Adrenal gland (tissue), 12 donors: ENCODE data around the gene ETFA. TPM values are rescaled to one million over a fixed set of nuclear protein-coding genes. Genes with fewer than 3 reads are reported as not detected.

Source experiments
- DNase-seq, 7 donors: peaks; one replicate each; pipeline ENCODE4 v3.0.0-alpha.2; 2019 to 2020
- H3K27ac ChIP-seq, 5 donors: fragments of 200-600 bp; sonication (generic) in 4 of 5; 1 replicate in 3 of 5; 2 replicates in 2 of 5; pipeline versions ENCODE4 v1.5.1 to v1.8.0; 2016 to 2020; ENCODE audit warnings: mild to moderate bottlenecking in 1 of 5
- H3K27me3 ChIP-seq: fragments of 200-600 bp; 2 replicates; pipeline ENCODE4 v1.8.0; 2021
- H3K36me3 ChIP-seq, 2 donors: fragments of 200-600 bp; replicated peaks in 1 of 2; 1 replicate in 1 of 2; 2 replicates in 1 of 2; pipeline versions ENCODE4 v1.5.1 to v1.8.0; 2018 to 2022
- H3K4me1 ChIP-seq, 2 donors: fragments of 200-600 bp; replicated peaks in 1 of 2; 1 replicate in 1 of 2; 2 replicates in 1 of 2; pipeline versions ENCODE4 v1.5.1 to v1.8.0; 2018 to 2021
- H3K4me3 ChIP-seq, 4 donors: fragments of 200-600 bp; sonication (generic) in 3 of 4; one replicate each; pipeline ENCODE4 v1.5.1; 2016 to 2018
- H3K9me3 ChIP-seq, 3 donors: fragments of 200-600 bp; sonication (generic) in 1 of 3; replicated peaks in 1 of 3; 1 replicate in 2 of 3; 2 replicates in 1 of 3; pipeline versions ENCODE4 v1.5.1 to v1.8.0; 2016 to 2021
- POLR2A ChIP-seq, 2 donors: fragments of 450-650 bp; IDR thresholded peaks; one replicate each; pipeline ENCODE4 v1.6.1; 2017; ENCODE audit warnings: antibody characterized with exemption in 2 of 2, mild to moderate bottlenecking in 2 of 2, moderate library complexity in 1 of 2
- WGBS, 4 donors: extraction: QIAGEN DNeasy Blood & Tissue Kit in 2 of 4; methylation state at CpG; one replicate each; pipeline versions ENCODE4 v1.1.5 to v1.1.7; 2013 to 2017; 5-methylcytosine and 5-hydroxymethylcytosine counted together
- intact Hi-C, 2 donors: fragments of 100-400 bp; cut with DNase I; formaldehyde crosslinking; loops; one replicate each; pipeline versions ENCODE4 v1.14.1 to v1.15.0; 2022 to 2023
- polyA plus RNA-seq, 3 donors: library from polyadenylated mRNA; stranded (reverse); fragments of 200-250 nt in 2 of 3; fragments of 350-450 nt in 1 of 3; fragmentation: Illumina TruSeq in 1 of 3; extraction: RNeasy Lipid Tissue Mini Kit (QIAGEN cat#74804) in 1 of 3; gene quantifications; one replicate each; pipeline ENCODE4 v1.2.3, GENCODE V29; 2013 to 2014
- total RNA-seq, 9 donors: library from RNA; depleted of rRNA in 4 of 9; stranded (reverse); fragments of >200 nt in 4 of 9; fragments of 120-200 nt in 1 of 9; fragmentation: NEBNext Ultra II Directional in 1 of 9; extraction: Animal tissue kit (Norgen Biotek cat#: 25700) in 1 of 9; gene quantifications; one replicate each; pipeline versions ENCODE4 v1.1.0 to v1.2.4, GENCODE V29; 2013 to 2023
- TF ChIP-seq, protein P1 (sequence below), 6 experiments: fragments of 450-650 bp in 4 of 6; fragments of 200-600 bp in 2 of 6; sonication (generic) in 1 of 6; IDR thresholded peaks; 1 replicate in 5 of 6; 2 replicates in 1 of 6; pipeline versions ENCODE4 v1.5.1 to v1.8.0; 2016 to 2021; ENCODE audit warnings: antibody characterized with exemption in 6 of 6, mild to moderate bottlenecking in 2 of 6, moderate library complexity in 1 of 6
- donor health status: healthy with polysubstance abuse.
- donor health status: Bipolar disorder and iron deficiency.
- donor health status: DM: yes; HTN: yes; CAD: no.
- donor health status: DM: no; HTN: no; CAD: no.
- donor health status: DM: no; HTN: no; CAD: no.
- donor health status: DM: yes; HTN: yes; CAD: no.

Gene ETFA
- total and polyA plus RNA-seq, 12 donors = 50.0 to 339 (median 187) TPM

DNA sequence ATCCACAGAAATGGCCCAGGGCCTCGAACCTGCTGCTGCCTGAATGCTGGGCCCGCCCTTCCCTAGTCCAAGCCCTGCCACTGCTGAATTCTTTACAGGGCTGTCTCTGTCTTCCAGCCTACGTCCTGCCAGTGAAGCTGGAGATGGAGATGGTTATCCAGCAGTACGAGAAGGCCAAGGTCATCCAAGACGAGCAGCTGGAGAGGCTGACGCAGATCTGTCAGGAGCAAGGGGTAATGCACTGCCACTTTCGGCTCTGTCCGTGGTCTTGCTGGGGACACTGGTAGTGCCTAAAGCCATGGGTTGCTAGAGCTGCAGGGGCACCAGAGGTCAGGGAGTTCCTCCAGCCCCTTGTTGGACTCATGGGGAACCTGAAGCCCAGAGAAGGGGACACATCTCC lies 135.8 kb downstream of the ETFA start:
- 55 to 68% (median 62%) methylated on average over 3 to 8 of the region's 8 CpGs for WGBS, 4 donors
- intact Hi-C loops = no loop called here
- TF ChIP-seq POLR2A (IDR thresholded peaks at IDR 0.05) = no peak
- TF ChIP-seq, protein P1, sequence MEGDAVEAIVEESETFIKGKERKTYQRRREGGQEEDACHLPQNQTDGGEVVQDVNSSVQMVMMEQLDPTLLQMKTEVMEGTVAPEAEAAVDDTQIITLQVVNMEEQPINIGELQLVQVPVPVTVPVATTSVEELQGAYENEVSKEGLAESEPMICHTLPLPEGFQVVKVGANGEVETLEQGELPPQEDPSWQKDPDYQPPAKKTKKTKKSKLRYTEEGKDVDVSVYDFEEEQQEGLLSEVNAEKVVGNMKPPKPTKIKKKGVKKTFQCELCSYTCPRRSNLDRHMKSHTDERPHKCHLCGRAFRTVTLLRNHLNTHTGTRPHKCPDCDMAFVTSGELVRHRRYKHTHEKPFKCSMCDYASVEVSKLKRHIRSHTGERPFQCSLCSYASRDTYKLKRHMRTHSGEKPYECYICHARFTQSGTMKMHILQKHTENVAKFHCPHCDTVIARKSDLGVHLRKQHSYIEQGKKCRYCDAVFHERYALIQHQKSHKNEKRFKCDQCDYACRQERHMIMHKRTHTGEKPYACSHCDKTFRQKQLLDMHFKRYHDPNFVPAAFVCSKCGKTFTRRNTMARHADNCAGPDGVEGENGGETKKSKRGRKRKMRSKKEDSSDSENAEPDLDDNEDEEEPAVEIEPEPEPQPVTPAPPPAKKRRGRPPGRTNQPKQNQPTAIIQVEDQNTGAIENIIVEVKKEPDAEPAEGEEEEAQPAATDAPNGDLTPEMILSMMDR (IDR thresholded peaks at IDR 0.05) = no peak
- DNase-seq = peak in 6 of 7 donors; percentile 53 to 78 (median 70)
- Histone ChIP-seq H3K4me3 (no peak overlapping the region), H3K9me3 (no peaks in the 10 kb centered on the region), H3K36me3 (no peaks in the 10 kb centered on the region), H3K27me3 (no peaks in the 10 kb centered on the region), H3K4me1 (peaks cover 0 to 5% of the 10 kb centered on the region in 2 donors), H3K27ac (no peak overlapping the region)

- Histone ChIP-seq H3K27ac (no peak overlapping the region), H3K4me3 (no peak overlapping the region), H3K9me3 (no peaks in the 10 kb centered on the region), H3K36me3 (no peaks in the 10 kb centered on the region), H3K27me3 (no peaks in the 10 kb centered on the region), H3K4me1 (peaks cover 0 to 5% of the 10 kb centered on the region in 2 donors)
- intact Hi-C loops = no loop called here
- DNase-seq = no peak
- WGBS, 4 donors = 93 to 98% (median 95%) methylated on average over 5 of the region's 5 CpGs
- TF ChIP-seq POLR2A (IDR thresholded peaks at IDR 0.05) = no peak
- TF ChIP-seq, protein P1 (IDR thresholded peaks at IDR 0.05) = no peak
These were observed 136.6 kb downstream of the ETFA start for GRCh38 chr15:76174654-76175053.

DNA sequence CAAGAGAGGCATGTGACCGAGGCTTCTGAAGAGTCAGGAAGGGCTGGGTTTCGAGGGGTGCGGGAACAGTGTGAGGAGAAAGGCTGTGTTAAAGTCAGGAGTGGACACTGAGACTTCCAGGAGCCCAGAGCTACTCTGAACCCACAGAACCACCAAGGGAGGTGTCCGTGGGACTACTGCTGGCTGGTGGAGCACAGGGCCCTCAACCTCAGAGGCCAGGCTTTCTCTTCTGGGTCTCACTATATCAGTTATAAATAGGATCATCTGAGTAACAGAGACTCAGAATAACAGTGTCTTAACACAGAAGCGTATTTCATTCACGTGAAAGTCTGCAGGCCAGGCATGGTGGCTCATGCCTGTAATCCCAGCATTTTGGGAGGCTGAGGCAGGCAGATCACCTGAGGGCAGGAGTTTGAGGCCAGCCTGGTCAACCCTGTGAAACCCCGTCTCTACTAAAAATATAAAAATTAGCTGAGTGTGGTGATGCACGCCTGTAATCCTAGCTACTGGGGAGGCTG lies 137.9 kb downstream of the ETFA start:
- Histone ChIP-seq H3K4me1 (peaks cover 0 to 5% of the 10 kb centered on the region in 2 donors), H3K36me3 (no peaks in the 10 kb centered on the region), H3K27me3 (no peaks in the 10 kb centered on the region), H3K9me3 (no peaks in the 10 kb centered on the region), H3K4me3 (no peak overlapping the region), H3K27ac (no peak overlapping the region)
- intact Hi-C loops = no loop called here
- 84 to 90% (median 89%) methylated on average over 8 of the region's 8 CpGs for WGBS, 4 donors
- TF ChIP-seq, protein P1 (IDR thresholded peaks at IDR 0.05) = no peak
- no peak for TF ChIP-seq POLR2A (IDR thresholded peaks at IDR 0.05)
- no peak for DNase-seq

GRCh38 chr15:76172782-76173181 lies 138.5 kb downstream of the ETFA start:
- Histone ChIP-seq H3K27me3 (no peaks in the 10 kb centered on the region), H3K4me3 (no peak overlapping the region), H3K4me1 (peaks cover 0 to under 1% of the 10 kb centered on the region in 2 donors), H3K27ac (no peak overlapping the region), H3K9me3 (no peaks in the 10 kb centered on the region), H3K36me3 (no peaks in the 10 kb centered on the region)
- intact Hi-C loops = no loop called here
- TF ChIP-seq POLR2A (IDR thresholded peaks at IDR 0.05) = no peak
- TF ChIP-seq, protein P1 (IDR thresholded peaks at IDR 0.05) = no peak
- no peak for DNase-seq
- 67 to 78% (median 71%) methylated on average over 15 to 16 of the region's 16 CpGs for WGBS, 4 donors
